Osteocyte (in vitro differentiated cells): ENCODE measurements around the gene HDAC10. TPM values are rescaled to one million over a fixed set of nuclear protein-coding genes. Genes with fewer than 3 reads are reported as not detected.

Source experiments
- DNase-seq: peaks from one replicate; pipeline ENCODE4 v3.0.0; 2021; ENCODE audit warnings: mixed read lengths; ENCODE audit not compliant: unreplicated experiment; ENCODE audit errors: extremely low spot score
- H3K27ac Mint-ChIP-seq: one replicate; pipeline ENCODE4 v1.8.0; 2021; ENCODE audit warnings: mild to moderate bottlenecking, mixed read lengths; ENCODE audit not compliant: unreplicated experiment
- H3K27me3 Mint-ChIP-seq: one replicate; pipeline ENCODE4 v1.8.0; 2021; ENCODE audit warnings: mixed read lengths; ENCODE audit not compliant: unreplicated experiment
- H3K36me3 Mint-ChIP-seq: one replicate; pipeline ENCODE4 v1.8.0; 2021; ENCODE audit warnings: mixed read lengths; ENCODE audit not compliant: unreplicated experiment
- H3K4me1 Mint-ChIP-seq: one replicate; pipeline ENCODE4 v1.8.0; 2021; ENCODE audit warnings: mixed read lengths; ENCODE audit not compliant: unreplicated experiment
- H3K4me3 Mint-ChIP-seq: one replicate; pipeline ENCODE4 v1.8.0; 2021; ENCODE audit warnings: mild to moderate bottlenecking, moderate library complexity, mixed read lengths; ENCODE audit not compliant: unreplicated experiment
- H3K9me3 Mint-ChIP-seq: one replicate; pipeline ENCODE4 v1.8.0; 2021; ENCODE audit warnings: mixed read lengths; ENCODE audit not compliant: unreplicated experiment
- CTCF ChIP-seq: fragments of 200-600 bp; sonication (generic); IDR thresholded peaks from 2 replicates; pipeline ENCODE4 v1.5.0; 2021; ENCODE audit warnings: antibody characterized with exemption, mild to moderate bottlenecking, moderate library complexity
- total RNA-seq: library from RNA; stranded (reverse); gene quantifications from 2 replicates; pipeline ENCODE4 v1.2.1, GENCODE V29; 2021

HDAC10 gene
- total RNA-seq, 1 donor from 2014 or later, result 38.3 TPM

DNA sequence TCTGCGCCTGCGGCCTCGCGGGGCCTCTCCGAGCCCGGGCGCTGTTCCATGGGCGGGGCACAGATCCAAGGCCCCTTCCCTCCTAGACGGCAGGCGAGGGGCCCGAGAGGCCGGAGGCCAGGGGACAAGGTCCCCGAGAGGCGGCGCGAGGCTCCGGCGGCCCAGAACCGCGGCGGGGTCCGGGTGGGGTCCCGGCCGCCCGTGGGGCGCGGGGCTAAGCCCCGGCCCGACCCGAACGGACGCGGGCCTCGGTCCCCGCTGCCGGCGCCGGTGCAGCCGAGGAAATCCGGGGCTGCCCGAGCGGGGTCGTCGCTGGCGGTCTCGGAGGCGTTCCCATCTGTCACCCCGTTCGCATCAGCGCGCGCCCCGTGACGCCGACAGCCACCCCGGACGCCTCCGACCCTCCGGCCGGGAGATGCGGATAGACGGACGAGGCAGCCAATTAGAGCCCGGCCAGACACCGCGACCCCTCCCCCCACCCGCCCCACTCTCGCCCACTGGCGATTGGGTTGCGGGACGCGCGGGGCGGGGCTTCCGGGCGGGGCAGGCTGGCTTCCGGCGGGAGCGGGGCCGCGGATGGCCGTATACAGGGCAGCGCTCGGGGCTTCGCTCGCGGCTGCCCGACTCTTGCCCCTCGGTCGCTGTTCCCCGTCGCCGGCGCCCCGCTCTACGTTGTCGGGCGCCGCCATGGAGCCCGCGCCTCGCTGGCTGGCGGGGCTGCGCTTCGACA lies 50.4 kb downstream of the HDAC10 start, which contains the start of gene SELENOO:
SELENOO (plus strand) TSS at position 551 of the 730 bp plus-strand sequence; CDS start at position 577, 26 bp downstream.
- Mint-ChIP-seq H3K4me1 (peaks cover 15% of the 10 kb centered on the region), H3K27ac (peak within 1 kb of the TSS; percentile 27), H3K36me3 (peaks cover 14% of the 10 kb centered on the region), H3K9me3 (no peaks in the 10 kb centered on the region), H3K27me3 (no peaks in the 10 kb centered on the region), H3K4me3 (peak within 1 kb of the TSS; percentile 77)
- peak; percentile 96 for DNase-seq
- no peak for TF ChIP-seq CTCF

DNA sequence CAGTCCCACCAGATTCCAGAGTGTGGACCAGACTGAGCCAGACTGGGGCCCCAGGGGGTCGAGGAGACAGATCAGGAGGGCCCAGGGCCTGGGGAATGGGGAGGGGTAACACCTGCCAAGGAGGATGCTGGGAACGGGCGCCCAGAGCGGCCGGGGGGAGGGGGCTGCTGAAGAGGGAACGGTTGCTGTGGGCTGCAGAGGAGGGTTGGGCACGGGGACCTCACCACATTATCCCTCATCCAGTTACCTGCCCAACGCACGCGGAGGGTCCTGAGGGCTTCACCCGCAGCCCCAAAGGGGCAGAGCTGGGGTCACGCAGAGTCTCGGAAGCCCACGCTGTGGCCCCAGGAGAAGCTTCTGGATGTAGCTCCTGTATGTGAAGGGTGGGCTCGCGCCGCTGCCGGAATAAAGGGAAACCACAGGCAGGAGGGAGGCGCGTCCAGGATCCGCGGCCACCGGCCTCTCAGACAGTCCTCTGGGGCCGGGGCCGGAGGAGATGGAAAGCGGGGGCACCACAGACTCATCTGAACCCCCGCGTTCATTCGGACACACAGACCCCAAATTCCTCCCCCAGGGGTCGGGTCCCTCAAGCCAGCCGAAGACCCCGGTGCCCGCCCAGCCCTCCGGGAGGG lies 51.1 kb downstream of the HDAC10 start:
- peak overlapping the region; percentile 27 for H3K27ac Mint-ChIP-seq
- H3K9me3 Mint-ChIP-seq, result no peaks in the 10 kb centered on the region
- peaks cover 15% of the 10 kb centered on the region for H3K4me1 Mint-ChIP-seq
- H3K27me3 Mint-ChIP-seq, result no peaks in the 10 kb centered on the region
- peaks cover 12% of the 10 kb centered on the region for H3K36me3 Mint-ChIP-seq
- no peak for TF ChIP-seq CTCF
- H3K4me3 Mint-ChIP-seq, result peak overlapping the region; percentile 66
- DNase-seq, result no peak

DNA sequence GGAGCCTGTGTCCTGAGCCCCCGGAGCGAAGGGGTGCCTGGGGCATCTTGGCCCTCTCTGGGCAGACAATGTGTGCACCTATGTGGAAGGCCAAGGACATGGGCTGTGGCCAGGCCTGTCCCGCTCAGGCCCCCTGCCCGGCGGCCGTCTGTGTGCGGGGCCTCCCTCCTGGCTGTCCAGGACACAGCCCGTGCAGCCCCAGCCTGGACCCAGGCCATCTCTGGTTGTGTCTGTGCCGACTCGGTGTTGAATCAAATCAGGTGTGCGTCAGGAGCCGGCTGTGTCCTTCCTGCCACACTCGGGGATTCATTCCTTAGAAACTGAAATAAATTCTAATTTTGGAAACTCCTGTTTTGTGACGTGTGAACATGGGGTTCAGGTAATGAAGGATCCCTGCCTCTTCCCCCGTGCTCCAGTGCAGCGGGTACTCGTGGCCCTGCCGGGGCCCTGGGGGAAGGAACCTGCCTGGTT lies 51.8 kb downstream of the HDAC10 start:
- no peak for TF ChIP-seq CTCF
- peaks cover 10% of the 10 kb centered on the region for H3K36me3 Mint-ChIP-seq
- no peaks in the 10 kb centered on the region for H3K27me3 Mint-ChIP-seq
- H3K27ac Mint-ChIP-seq, result no peak overlapping the region
- DNase-seq, result no peak
- H3K9me3 Mint-ChIP-seq, result no peaks in the 10 kb centered on the region
- H3K4me3 Mint-ChIP-seq, result peak overlapping the region; percentile 66
- peaks cover 15% of the 10 kb centered on the region for H3K4me1 Mint-ChIP-seq

GRCh38 chr22:50198624-50199017 lies 52.4 kb downstream of the HDAC10 start:
- H3K36me3 Mint-ChIP-seq, result peaks cover 6% of the 10 kb centered on the region
- no peak overlapping the region for H3K27ac Mint-ChIP-seq

More at GRCh38 chr22:50198624-50199017, 52.4 kb downstream of the HDAC10 start:
- no peaks in the 10 kb centered on the region for H3K27me3 Mint-ChIP-seq
- no peak for DNase-seq
- peaks cover 15% of the 10 kb centered on the region for H3K4me1 Mint-ChIP-seq
- TF ChIP-seq CTCF, result no peak
- no peak overlapping the region for H3K4me3 Mint-ChIP-seq
- no peaks in the 10 kb centered on the region for H3K9me3 Mint-ChIP-seq
